Upper lobe of left lung (tissue), 4 donors: ENCODE data around the gene ZCCHC7.

Experiments used
- EP300 ChIP-seq, 4 donors: sonication (generic); formaldehyde crosslinking; IDR thresholded peaks; one replicate each; pipeline ENCODE4 v1.5.1; 2017; ENCODE audit warnings: antibody characterized with exemption in 4 of 4, control low read depth in 2 of 4
- POLR2AphosphoS5 ChIP-seq, 2 donors: sonication (generic); formaldehyde crosslinking; IDR thresholded peaks; one replicate each; pipeline ENCODE4 v1.5.1; 2017; ENCODE audit warnings: antibody characterized with exemption in 2 of 2
- TF ChIP-seq, protein P1 (sequence below), 6 experiments: fragments of 450-650 bp in 4 of 6; fragments of 200-600 bp in 2 of 6; sonication (generic) in 2 of 6; IDR thresholded peaks; one replicate each; pipeline ENCODE4 v1.5.1; 2016 to 2019; ENCODE audit warnings: antibody characterized with exemption in 6 of 6

DNA sequence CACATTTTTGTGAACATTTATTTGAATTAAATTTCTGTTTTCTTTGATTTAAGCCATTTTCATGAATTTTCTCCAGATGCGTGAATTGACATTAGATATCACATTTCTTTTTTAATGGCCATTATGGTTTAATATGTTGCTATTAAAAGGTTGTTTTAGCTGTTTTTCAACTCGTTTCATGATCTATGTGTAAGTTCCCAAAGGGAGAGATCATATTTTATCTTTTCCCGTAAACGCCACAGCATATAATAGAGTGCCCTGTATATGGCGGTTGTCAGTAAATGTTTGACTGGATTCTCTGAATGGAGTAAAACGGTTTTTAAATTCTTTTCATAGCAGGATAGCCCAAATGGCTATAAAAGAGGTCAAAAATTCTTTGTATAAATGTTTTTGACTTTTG is 35.8 kb downstream of the ZCCHC7 start:
- TF ChIP-seq POLR2AphosphoS5 (IDR thresholded peaks at IDR 0.05) (no peak), EP300 (IDR thresholded peaks at IDR 0.05) (no peak)
- TF ChIP-seq, protein P1, sequence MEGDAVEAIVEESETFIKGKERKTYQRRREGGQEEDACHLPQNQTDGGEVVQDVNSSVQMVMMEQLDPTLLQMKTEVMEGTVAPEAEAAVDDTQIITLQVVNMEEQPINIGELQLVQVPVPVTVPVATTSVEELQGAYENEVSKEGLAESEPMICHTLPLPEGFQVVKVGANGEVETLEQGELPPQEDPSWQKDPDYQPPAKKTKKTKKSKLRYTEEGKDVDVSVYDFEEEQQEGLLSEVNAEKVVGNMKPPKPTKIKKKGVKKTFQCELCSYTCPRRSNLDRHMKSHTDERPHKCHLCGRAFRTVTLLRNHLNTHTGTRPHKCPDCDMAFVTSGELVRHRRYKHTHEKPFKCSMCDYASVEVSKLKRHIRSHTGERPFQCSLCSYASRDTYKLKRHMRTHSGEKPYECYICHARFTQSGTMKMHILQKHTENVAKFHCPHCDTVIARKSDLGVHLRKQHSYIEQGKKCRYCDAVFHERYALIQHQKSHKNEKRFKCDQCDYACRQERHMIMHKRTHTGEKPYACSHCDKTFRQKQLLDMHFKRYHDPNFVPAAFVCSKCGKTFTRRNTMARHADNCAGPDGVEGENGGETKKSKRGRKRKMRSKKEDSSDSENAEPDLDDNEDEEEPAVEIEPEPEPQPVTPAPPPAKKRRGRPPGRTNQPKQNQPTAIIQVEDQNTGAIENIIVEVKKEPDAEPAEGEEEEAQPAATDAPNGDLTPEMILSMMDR (IDR thresholded peaks at IDR 0.05), result no peak
